GM23248 (cell line): Measurements from ENCODE around the gene RPL27. TPM values are rescaled to one million over a fixed set of nuclear protein-coding genes. Genes with fewer than 3 reads are reported as not detected.
A peak's percentile ranks its signal among the peaks of the same experiment; 100 is the strongest.

ENCODE experiments used
- DNase-seq: peaks from one replicate; pipeline ENCODE4 v3.0.0-alpha.2; 2015
- H2AFZ ChIP-seq: fragments of 200-600 bp; sonication (generic); 2 replicates; pipeline ENCODE4 v1.6.1; 2016; ENCODE audit warnings: antibody characterized with exemption
- H3F3A ChIP-seq: fragments of 200-600 bp; sonication (generic); 2 replicates; pipeline ENCODE4 v1.6.1; 2016; ENCODE audit warnings: mild to moderate bottlenecking, antibody characterized with exemption, mixed run types; ENCODE audit not compliant: insufficient read depth
- H3K27ac ChIP-seq: fragments of 200-600 bp; sonication (generic); 2 replicates; pipeline ENCODE4 v1.5.1; 2016; ENCODE audit warnings: mild to moderate bottlenecking
- H3K27me3 ChIP-seq: fragments of 200-600 bp; sonication (generic); replicated peaks from 2 replicates; pipeline ENCODE4 v1.6.1; 2016; ENCODE audit warnings: mild to moderate bottlenecking; ENCODE audit not compliant: insufficient read depth
- H3K36me3 ChIP-seq: fragments of 200-600 bp; sonication (generic); 2 replicates; pipeline ENCODE4 v1.6.1; 2016; ENCODE audit warnings: low read depth, mild to moderate bottlenecking
- H3K4me1 ChIP-seq: fragments of 200-600 bp; sonication (generic); 2 replicates; pipeline ENCODE4 v1.6.1; 2016; ENCODE audit warnings: mild to moderate bottlenecking; ENCODE audit not compliant: insufficient read depth
- H3K4me2 ChIP-seq: fragments of 200-600 bp; sonication (generic); one replicate; pipeline ENCODE4 v1.6.1; 2016; ENCODE audit warnings: mild to moderate bottlenecking; ENCODE audit not compliant: unreplicated experiment
- H3K4me3 ChIP-seq: fragments of 200-600 bp; sonication (generic); 2 replicates; pipeline ENCODE4 v1.5.1; 2016; ENCODE audit warnings: mild to moderate bottlenecking
- H3K79me2 ChIP-seq: fragments of 200-600 bp; sonication (generic); 2 replicates; pipeline ENCODE4 v1.6.1; 2016; ENCODE audit warnings: mild to moderate bottlenecking; ENCODE audit not compliant: insufficient read depth
- H3K9ac ChIP-seq: fragments of 200-600 bp; sonication (generic); 2 replicates; pipeline ENCODE4 v1.6.1; 2016; ENCODE audit warnings: mild to moderate bottlenecking
- H3K9me2 ChIP-seq: fragments of 200-600 bp; sonication (generic); 2 replicates; pipeline ENCODE4 v1.6.1; 2016; ENCODE audit warnings: mixed run types, mild to moderate bottlenecking, moderate library complexity; ENCODE audit not compliant: insufficient read depth
- H3K9me3 ChIP-seq: fragments of 200-600 bp; sonication (generic); one replicate; pipeline ENCODE4 v1.6.1; 2017; ENCODE audit warnings: low read depth
- H4K20me1 ChIP-seq: fragments of 200-600 bp; sonication (generic); 2 replicates; pipeline ENCODE4 v1.6.0; 2016; ENCODE audit not compliant: insufficient read depth
- EZH2 ChIP-seq: fragments of 200-600 bp; sonication (generic); IDR thresholded peaks from 2 replicates; pipeline ENCODE4 v1.6.1; 2018; ENCODE audit warnings: antibody characterized with exemption, mild to moderate bottlenecking; ENCODE audit not compliant: insufficient read depth, poor library complexity, severe bottlenecking
- EZH2phosphoT487 ChIP-seq: fragments of 200-600 bp; sonication (generic); IDR thresholded peaks from 2 replicates; pipeline ENCODE4 v1.6.1; 2018; ENCODE audit warnings: antibody characterized with exemption, moderate library complexity, mild to moderate bottlenecking, low read depth; ENCODE audit not compliant: insufficient read depth
- WGBS, 2 experiments: methylation state at CpG; one replicate each; pipeline ENCODE4 v1.1.6; 2015 to 2017; ENCODE audit warnings: low lambda C conversion rate in 2 of 2, low coverage in 1 of 2; ENCODE audit errors: missing lambda C conversion rate in 2 of 2; 5-methylcytosine and 5-hydroxymethylcytosine counted together
- in situ Hi-C: fragments of 300-500 bp; cut with MboI; formaldehyde crosslinking; loops from 2 replicates; pipeline ENCODE4 v1.15.0; 2020
- polyA plus RNA-seq: library from polyadenylated mRNA; unstranded; fragments of >200 nt; fragmentation: Nextera tagmentation; extraction: Ambion mirVana; gene quantifications from 2 replicates; pipeline ENCODE4 v1.2.1, GENCODE V29; 2016
- total RNA-seq: library from RNA; depleted of rRNA; stranded (reverse); fragments of >200 nt; shearing (Covaris generic); gene quantifications from 2 replicates; pipeline ENCODE4 v1.2.3, GENCODE V29; 2014

The RPL27 gene
- total and polyA plus RNA-seq, 2 experiments from 2014 or later, result 928 to 1,095 TPM

GRCh38 chr17:42980766-42981397 lies 17.3 kb upstream of the RPL27 start:
- no peaks in the 10 kb centered on the region for H3F3A ChIP-seq
- H3K27ac ChIP-seq, result peak overlapping the region; percentile 26
- no peaks in the 10 kb centered on the region for H3K27me3 ChIP-seq
- in situ Hi-C loops, result no loop called here
- no peaks in the 10 kb centered on the region for H4K20me1 ChIP-seq
- peak overlapping the region; percentile 92 for H3K4me3 ChIP-seq
- TF ChIP-seq EZH2phosphoT487 (no peak), EZH2 (no peak)
- H3K9me2 ChIP-seq, result no peaks in the 10 kb centered on the region
- peak; percentile 87 for DNase-seq
- no peaks in the 10 kb centered on the region for H3K9me3 ChIP-seq
- H3K9ac ChIP-seq, result peak overlapping the region; percentile 82
- peak overlapping the region; percentile 82 for H2AFZ ChIP-seq
- 1% methylated on average over 61 to 64 of the region's 67 CpGs for WGBS, 2 experiments
- H3K4me2 ChIP-seq, result peak overlapping the region; percentile 77
- H3K36me3 ChIP-seq, result no peaks in the 10 kb centered on the region
- peaks cover 13% of the 10 kb centered on the region for H3K4me1 ChIP-seq
- H3K79me2 ChIP-seq, result peaks cover 61% of the 10 kb centered on the region

GRCh38 chr17:42982266-42982665 lies 16.0 kb upstream of the RPL27 start:
- Histone ChIP-seq H2AFZ (no peak overlapping the region), H3K27ac (no peak overlapping the region), H4K20me1 (no peaks in the 10 kb centered on the region), H3K4me3 (no peak overlapping the region), H3K9me3 (no peaks in the 10 kb centered on the region), H3K4me1 (peaks cover 13% of the 10 kb centered on the region), H3K79me2 (peaks cover 66% of the 10 kb centered on the region), H3K4me2 (peak overlapping the region; percentile 18), H3K36me3 (no peaks in the 10 kb centered on the region), H3K27me3 (no peaks in the 10 kb centered on the region), H3K9ac (no peak overlapping the region), H3F3A (no peaks in the 10 kb centered on the region), H3K9me2 (no peaks in the 10 kb centered on the region)
- in situ Hi-C loops, result no loop called here
- no peak for DNase-seq
- no peak for TF ChIP-seq EZH2phosphoT487
- no peak for TF ChIP-seq EZH2

DNA sequence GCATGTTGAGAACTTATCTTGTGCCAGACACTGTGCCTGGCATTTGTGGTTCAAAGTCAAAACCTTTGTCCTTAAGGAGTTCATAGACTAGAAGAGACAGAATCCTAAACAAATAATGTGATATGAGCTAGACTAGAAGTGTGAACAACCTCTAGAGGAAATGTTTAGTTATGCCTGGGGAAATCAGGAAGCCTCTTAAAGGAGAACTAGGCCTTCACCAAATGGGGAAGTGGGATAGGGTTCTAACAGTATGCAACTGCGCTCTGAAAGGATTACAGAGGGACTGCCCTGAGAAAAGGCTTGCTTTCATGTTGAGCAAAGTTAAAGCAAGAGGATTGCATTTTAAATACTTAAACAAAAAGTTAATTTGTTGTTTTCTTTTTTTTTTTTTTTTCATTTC lies 13.0 kb upstream of the RPL27 start:
- H3K4me2 ChIP-seq, result no peak overlapping the region
- H4K20me1 ChIP-seq, result no peaks in the 10 kb centered on the region
- no peaks in the 10 kb centered on the region for H3K9me2 ChIP-seq
- DNase-seq, result no peak
- TF ChIP-seq EZH2phosphoT487 (no peak), EZH2 (no peak)
- peaks cover 61% of the 10 kb centered on the region for H3K79me2 ChIP-seq
- H3K4me3 ChIP-seq, result no peak overlapping the region
- peaks cover 18% of the 10 kb centered on the region; the same call in 1 of the 2 replicates for H3K36me3 ChIP-seq
- H3F3A ChIP-seq, result peaks cover 26% of the 10 kb centered on the region
- H3K9ac ChIP-seq, result no peak overlapping the region
- H3K27ac ChIP-seq, result no peak overlapping the region
- H3K27me3 ChIP-seq, result no peaks in the 10 kb centered on the region
- peaks cover 27% of the 10 kb centered on the region for H3K4me1 ChIP-seq
- in situ Hi-C loops, result no loop called here
- 100% methylated on average over 1 of the region's 1 CpG for WGBS, 2 experiments
- H3K9me3 ChIP-seq, result no peaks in the 10 kb centered on the region
- no peak overlapping the region for H2AFZ ChIP-seq

GRCh38 chr17:42989141-42989540 lies 9.1 kb upstream of the RPL27 start:
- H3K9ac ChIP-seq, result no peak overlapping the region
- H3F3A ChIP-seq, result peaks cover 41% of the 10 kb centered on the region
- H3K4me1 ChIP-seq, result peaks cover 33% of the 10 kb centered on the region
- peak overlapping the region; percentile 84 for H3K27ac ChIP-seq
- H2AFZ ChIP-seq, result no peak overlapping the region
- 87 to 91% methylated on average over 5 of the region's 5 CpGs for WGBS, 2 experiments
- peaks cover 22% of the 10 kb centered on the region for H3K79me2 ChIP-seq
- H3K9me3 ChIP-seq, result no peaks in the 10 kb centered on the region
- no peaks in the 10 kb centered on the region for H3K9me2 ChIP-seq
- H3K4me3 ChIP-seq, result no peak overlapping the region
- H4K20me1 ChIP-seq, result no peaks in the 10 kb centered on the region
- TF ChIP-seq EZH2phosphoT487, result no peak
- TF ChIP-seq EZH2, result no peak
- peak overlapping the region; percentile 31 for H3K4me2 ChIP-seq
- H3K36me3 ChIP-seq, result peaks cover 36% of the 10 kb centered on the region; the same call in 1 of the 2 replicates
- H3K27me3 ChIP-seq, result no peaks in the 10 kb centered on the region
- DNase-seq, result peak; percentile 35
- in situ Hi-C loops, result no loop called here
